HG03521 (cell line): ENCODE data around the gene SLC17A1.

Source experiments
- ATAC-seq: cut with Tn5 transposase; IDR thresholded peaks from one replicate; pipeline ENCODE4 v1.9.1; 2021; ENCODE audit warnings: mild to moderate bottlenecking, moderate library complexity; ENCODE audit not compliant: unreplicated experiment

The SLC17A1 gene

DNA sequence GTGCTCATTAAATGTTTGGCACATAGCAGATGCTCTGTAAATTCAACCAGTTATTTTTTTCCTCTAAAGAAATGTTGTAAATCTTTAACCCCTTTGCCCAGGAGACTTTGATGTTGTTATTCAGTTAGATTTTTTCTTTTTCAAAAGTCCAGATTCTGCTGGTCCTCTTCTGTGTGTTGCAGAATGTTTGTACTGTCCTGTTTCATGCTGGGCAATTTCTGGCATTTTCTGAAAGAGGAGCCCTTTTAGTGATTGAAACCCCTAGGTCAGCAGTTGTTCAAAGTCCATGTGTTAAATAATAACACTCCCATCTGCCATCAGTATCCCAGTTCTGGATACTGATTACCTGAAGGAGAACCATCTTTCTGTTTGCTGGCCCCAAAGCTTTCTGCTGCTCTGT, 1.3 kb upstream of the SLC17A1 start:
- no peak for ATAC-seq

DNA sequence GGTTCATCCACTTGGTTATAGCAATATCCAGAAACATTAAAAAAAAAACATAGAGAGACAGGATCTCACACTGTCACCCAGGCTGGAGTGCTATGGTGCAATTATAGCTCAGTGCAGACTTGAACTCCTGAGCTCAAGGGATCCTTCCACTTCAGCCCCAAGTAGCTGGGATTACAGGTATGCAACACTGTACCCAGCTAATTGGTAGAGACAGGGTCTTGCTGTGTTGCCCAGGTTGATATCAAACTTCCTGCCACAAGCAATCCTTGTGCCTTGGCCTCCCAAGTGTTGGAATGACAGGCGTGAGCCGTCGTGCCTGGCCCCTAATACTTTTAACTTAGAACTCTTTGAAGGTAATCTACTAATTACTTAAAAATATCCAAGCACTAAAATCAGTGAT, 818 bp upstream of the SLC17A1 start:
- ATAC-seq, result no peak

DNA sequence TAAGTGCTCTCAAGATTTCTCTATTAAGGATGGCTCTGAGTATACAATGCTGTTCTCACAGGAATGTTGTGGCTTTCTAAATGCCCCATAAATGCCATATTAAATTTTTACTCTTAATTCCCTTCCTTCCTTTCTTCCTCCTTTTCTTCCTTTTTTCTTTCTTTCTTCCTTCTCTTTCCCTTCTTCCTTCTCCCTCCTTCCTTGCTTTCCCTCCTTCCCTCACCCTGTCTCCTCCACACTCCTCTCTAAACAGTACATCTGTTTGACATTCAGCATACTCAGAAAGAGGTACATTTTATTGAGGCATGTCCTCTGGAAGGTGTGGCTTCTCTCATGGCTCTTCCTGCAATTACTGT, 433 bp upstream of the SLC17A1 start:
- ATAC-seq, result no peak

DNA sequence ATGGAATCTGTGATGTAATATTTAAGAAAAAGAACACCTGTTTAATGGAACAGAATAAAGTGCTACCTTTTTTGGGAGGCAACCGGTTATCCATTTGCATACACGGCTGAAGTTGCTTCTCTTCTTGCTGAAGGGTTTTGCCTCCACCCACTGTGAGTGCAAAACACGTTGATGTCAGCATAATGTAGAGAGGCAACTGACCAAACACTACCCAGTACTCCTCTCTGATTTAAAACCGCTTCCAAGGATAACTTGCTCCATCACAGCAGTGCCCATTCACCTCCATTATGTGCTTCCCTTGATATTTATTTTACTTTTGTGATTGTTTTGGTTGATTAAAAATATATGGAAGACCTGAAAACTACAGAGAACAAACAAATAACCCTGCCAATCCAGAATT, 1.4 kb downstream of the SLC17A1 start:
- no peak for ATAC-seq

DNA sequence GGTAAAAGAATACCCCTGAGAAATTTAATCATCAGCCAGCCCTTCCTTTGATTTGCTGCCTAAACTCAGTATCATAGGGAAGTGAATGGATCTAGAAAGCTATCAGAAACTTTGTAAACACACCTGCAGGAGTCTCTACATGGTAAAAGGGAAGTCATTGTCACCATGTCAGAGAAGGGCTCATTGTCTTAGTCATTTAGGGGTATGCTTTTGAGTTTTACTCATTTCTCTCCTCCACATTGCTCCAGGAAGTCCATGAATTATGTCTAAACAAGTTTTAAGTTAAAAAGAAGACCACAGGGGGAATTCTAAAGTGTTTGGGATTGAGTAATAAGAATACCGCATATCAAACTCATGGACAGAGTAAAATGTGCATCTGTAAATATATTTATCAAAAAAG, 2.5 kb downstream of the SLC17A1 start:
- no peak for ATAC-seq

DNA sequence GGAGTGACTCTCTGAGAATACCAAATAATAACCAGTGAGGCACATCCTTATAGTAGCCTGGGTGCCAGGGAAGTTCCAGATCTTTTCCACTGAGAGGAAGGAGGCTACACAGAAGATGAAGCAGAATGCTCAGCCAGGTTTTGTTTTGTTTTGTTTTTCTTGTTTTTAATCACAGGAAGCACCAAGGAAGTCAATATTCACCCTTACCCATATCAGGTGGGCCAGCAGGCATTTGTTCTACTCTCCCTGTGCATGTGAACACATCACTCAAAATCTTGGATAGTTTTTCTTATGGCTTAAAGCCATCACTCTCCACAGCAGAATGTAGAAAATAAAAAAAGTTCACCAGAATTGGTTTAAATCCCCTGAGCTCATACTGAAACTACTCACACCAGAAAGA, 10.5 kb downstream of the SLC17A1 start:
- ATAC-seq, result no peak

DNA sequence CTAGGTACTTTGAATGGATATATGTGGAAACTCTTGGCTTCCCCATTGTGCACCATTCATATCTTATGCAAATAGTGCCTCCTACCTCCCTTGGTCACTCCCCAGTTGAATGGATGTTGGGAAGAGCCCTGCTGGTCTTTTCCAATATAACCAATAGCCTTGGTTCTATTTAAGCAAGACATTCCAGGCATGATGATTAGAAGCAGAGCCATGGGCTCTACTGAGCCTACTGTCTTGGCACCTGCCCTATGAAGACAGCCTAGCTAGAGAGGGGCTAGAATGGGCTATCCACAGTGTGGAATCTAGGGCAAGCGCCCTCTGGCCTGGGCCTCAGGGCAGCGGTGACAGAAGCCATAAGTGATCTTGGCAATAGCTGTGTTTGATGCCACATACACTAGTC, 15.6 kb downstream of the SLC17A1 start:
- no peak for ATAC-seq

DNA sequence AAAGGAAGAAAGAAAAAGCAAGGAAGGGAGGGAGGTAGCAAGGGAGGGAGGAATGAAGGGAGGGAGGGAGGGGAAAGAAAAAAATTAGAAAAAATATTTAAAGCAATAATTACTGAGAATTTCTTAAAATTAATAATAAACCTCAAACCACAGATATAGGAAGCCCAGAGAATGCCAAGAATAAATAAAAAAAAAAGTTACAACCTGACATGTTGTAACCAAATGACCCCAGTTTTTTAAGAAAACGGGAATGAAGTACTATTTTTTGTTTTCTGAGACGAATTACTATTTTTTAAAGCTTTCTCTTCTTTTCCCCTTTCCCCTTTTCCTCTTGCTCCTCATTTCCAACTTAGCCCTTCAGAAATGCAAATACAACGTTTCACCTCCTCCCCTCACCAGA, 16.7 kb downstream of the SLC17A1 start:
- ATAC-seq, result no peak

DNA sequence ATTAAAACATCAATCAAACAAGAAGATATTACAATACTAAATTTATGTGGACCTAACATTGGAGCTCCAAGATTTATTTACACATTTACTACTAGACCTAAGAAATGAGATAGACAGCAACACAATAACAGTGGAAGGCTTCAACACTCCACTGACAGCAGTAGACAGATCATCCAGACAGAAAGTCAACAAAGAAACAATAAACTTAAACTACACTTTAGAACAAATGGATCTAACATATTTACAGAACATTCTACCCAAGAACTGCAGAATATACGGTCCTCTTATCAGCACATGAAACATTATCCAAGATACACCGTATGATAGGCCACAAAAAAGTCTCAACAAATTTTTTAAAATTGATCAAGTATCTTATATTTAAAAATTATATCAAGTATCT, 27.0 kb downstream of the SLC17A1 start:
- no peak for ATAC-seq

DNA sequence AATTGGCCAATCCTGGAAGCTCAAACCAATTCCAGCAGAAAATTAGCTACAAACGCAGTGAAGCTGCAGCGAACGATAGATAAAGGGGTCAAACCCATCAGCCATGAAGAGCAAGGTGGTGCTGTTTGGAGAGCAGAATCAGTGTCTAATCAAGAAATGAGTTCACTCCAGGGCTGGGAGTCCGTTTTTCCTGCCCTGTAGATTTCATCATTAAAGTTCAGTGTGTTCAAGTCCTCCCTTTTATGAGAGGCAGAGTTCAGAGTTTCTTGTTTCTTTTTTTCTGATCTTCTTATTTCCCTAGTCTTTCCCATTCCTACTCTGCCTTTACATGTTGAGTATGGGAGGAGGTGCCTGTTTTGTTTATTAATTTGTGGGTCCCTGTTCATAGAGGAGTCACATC, 30.4 kb downstream of the SLC17A1 start:
- no peak for ATAC-seq

DNA sequence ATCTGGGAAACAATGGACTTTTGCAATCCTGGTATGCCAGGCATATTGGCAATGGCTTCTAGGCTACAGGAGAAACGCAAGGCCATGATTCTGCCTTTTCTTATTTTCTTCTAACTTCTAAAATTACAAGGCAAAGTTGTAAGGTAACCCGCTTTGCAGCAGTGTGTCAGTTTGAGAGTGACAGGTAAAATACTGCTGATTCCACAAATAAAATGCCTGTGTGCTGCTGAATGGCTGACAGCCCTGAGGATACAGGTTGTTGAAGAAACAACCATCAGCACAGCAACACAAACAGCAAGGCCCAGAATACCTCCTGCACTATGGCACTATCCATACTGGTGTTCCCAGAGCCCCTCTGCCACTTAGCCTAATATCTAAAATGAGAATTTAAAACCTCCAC, 37.1 kb downstream of the SLC17A1 start:
- no peak for ATAC-seq

DNA sequence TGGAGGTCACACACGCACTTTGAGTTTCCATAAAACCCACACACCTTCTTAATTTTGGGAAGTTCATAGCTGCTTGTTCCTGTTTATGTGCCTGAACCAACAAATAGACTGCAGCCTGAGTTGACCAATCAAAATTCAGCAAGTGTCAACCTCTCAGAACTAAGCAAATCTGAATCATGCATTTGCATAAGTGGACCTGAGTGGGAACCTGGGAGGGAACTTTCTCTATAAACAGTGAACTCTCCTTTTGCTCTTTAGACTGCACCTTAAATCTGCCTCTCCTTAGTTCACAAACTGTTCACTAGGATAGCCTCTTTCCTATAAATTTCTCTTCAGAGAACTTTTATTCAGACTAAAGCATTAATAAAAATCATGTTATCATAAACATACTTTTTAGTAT, 37.9 kb downstream of the SLC17A1 start:
- no peak for ATAC-seq

DNA sequence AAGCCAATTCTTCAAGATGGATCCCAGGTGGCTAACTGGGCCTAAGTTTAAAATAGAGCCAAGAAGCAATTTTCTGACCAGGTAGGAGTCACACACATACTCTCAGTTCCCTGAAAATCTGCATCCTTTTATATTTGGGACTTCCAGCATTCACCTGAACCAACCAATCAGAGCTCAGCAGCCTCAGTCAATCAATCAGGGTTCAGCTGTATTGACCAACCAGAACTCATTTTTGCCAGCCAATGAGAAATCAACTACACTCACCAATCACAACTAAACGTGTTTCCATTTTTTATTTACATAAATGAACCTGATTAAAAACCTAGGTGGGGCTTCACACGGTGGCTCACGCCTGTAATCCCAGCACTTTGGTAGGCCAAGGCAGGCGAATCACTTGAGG, 39.8 kb downstream of the SLC17A1 start:
- ATAC-seq, result no peak

DNA sequence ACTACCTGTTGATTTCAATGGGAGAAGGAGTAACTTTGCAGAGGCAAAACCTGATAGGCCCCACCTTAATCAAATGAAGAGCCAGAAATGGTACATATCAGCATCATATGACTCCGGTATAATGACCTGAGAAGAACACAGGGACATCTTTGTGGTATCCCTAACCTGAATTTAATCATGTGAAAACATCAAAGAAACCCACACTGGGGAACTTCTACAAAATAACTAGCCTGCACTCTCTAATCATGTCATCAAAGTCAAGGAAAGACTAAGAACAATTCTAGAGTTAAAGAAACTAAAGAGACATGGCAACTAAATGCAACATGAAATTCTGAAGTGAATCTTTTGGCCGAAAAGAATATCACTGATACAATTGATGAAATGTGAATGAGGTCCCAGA, 42.4 kb downstream of the SLC17A1 start:
- no peak for ATAC-seq

DNA sequence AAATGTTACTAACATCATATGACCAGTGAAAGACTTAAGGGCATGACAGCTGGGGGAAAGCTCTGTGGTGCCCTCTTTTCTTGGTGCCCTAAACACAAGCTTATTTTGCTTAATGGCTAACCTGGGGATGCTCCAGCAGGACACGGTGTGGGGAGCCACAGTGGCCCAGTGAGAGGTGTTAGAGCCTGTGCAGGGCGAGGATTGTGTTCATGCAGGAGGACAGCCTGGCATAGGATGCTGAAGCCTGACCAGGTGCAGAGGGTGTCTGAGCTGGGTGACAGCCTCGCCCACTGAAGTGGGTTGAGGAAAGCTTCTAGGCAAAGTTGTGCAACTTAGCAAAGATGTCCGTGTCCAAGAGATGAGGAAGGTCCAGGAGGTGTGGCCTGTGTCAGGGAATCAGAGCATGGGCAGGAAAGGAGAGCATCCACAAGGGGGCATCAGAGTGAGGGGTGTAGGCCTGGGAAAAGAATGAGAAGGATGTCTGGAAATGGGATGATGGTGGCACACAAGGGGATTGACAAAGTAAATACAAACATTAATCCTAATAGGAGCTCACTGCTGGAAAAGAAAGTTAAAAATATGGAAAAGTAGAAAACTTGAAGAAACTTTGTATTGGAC, 43.4 kb downstream of the SLC17A1 start:
- no peak for ATAC-seq

DNA sequence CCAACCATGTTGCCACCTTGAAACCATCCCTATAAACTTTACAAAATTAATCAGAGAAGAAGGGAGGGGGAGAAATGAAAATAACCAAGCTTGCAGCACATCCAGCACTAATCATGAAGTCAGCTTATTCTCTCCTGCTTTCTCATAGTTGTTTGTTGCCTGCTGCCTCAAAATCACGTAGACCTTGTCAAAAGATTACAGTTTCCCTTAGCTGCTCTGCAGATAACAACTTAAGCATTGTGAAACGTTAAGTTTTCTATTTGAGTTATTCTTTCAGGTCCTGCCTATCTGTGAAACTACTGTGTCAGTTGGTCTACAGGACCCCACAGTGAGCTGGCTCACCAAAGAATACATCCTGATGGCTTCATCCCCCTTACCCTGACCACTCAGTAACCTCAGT, 44.4 kb downstream of the SLC17A1 start:
- no peak for ATAC-seq

DNA sequence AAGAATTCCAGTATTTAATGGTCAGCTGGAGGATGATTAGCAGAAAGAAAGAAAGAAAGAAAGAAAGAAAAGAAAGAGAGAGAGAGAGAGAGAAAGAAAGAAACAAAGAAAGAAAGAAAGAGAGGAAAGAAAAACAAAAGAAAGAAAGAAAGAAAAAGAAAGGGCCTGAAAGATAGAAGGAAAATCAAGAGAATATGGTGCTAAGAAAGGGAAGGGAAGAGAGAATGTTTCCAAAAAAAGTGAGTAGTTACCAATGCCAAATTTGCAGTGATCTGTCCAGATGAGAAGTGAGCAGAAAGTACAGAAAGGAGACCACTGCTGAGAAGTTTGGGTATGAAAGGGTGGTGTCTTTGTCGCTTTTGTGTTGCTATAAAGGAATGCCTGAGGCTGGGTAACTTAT, 50.7 kb downstream of the SLC17A1 start:
- ATAC-seq, result no peak

DNA sequence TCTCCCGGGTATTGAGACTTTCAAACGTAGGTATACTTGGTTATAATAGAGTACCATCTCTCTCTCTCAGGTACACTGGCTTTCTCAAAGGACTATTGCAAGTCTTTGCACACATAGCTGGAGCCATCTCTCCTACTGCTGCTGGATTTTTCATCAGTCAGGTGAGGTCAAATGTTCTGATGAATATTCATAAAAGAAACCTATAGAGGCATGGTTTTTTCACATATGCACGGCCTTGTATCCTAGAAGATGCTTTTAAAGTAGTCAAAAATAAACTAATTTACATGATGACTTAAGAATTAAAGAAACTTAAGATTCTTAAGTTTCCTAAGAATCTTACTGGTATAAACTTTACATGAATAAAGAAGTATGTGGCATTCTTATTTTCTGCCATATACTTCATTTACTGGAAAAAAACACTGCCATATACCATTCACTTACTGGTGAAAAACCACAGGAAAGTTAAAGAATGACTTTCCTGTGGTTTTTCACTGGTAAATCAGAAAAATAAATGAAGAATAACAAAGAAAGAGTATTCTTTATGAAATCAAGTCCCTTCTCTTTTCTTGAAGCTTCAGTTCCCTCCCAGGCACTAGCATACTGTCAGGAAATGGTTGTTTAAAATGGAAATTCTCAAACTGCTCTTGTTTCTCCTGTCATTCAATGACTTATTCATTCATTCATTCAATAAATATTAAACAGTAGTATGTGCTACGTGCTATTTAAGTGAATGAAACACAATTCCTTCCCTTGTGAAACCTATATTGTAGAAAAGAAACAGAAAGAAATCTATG, 53.8 kb downstream of the SLC17A1 start:
- no peak for ATAC-seq

DNA sequence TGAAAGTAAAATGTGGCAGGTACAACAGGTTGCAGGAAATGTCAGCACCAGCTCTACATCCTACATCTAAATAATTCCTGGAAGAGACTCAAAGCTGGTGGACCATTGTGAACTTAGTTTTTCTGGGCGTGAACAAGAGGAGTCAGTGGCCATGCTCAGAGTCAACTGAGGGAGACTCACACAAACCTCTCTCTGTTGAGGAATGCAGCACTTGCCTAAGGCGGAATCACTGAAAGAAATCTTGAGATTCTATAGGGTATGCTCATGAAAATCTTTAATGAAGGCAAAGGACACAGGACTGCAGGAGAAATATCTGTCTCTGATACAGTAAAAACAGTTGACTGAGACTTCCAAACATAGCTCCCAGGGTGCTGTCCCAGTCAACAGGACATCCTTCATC, 54.8 kb downstream of the SLC17A1 start:
- ATAC-seq, result no peak

DNA sequence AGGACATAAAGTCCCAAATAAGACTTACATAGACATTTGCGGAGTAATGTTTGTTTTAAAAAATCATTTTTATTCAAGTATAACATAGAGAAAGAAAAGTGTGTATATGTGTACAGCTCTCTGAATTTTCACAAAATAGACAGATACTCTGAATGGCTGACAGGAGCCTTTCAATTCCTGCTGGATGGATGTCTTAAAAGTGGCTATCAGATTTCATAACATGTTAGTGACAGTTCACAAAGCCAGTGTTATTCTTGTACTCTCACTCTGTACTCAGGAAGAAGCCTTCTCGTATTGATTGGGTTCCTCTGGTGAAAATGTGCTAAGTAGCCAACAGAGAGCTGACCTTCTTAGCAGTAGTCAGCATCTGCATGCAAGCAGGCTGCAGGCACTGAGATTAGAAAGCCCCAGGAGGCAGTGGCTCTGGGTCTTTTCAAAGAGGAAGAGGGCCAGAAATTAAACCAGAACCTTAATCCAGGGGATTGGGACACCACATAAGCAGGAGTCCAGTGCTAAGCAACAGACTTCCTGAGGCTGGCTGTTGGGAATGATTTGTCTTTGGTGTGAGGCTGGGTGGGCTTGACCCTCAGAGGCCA, 57.6 kb downstream of the SLC17A1 start:
- no peak for ATAC-seq

DNA sequence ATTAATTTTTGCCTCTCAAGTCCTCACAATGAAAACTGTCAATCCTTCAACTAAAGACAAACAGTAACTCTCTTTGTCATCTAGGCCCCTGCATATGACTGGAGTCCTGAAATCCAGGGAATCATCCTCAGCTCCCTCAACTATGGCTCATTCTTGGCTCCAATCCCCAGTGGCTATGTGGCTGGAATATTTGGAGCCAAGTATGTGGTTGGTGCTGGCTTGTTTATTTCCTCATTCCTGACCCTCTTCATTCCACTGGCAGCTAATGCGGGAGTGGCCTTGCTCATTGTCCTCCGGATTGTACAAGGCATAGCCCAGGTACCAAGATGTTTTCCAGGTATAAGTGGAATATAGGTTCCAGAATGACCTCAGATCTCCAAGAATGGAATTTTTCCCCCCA, 61.9 kb downstream of the SLC17A1 start:
- ATAC-seq, result no peak

DNA sequence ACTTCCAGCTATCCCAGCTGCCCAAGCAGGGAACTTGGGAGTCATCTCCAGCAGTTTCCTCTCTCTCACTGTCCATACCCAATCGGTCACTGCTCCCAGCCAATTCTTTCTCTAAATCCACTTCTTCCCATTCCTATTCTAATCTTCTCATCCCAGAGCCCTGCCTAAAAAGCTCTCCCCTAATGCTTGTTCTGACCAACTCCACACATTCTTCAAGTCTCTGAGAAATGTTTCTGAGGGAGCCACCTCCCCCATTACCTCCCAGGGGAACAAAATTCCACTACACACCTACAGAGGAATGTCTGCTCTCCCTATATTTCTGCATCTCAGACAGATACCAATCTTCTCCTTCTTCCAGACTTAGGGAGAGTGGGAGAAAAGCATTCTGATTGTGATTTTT, 63.3 kb downstream of the SLC17A1 start:
- ATAC-seq, result no peak

DNA sequence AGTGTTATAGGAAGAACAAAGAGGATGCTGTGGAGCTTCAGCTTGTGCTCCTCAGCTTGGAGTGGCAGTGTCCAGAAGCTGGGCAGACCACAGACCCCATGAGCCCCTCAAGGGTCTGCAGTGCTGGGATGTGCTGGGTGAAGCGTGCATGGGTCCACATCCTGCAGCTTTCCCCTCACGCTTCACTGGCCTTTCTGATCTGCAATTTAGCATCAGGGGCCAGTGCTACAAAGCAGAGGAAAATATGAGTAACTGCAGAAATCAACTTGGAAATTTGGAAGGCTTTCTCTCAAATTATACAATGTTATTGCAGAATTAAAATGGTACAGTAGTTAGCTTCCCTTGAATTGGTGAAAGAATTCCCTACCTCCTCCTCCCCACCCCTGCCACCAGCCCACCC, 67.2 kb downstream of the SLC17A1 start:
- ATAC-seq, result no peak
